Stimulated activated effector memory CD8-positive, alpha-beta T cell treated with anti-CD3 and anti-CD28 coated beads, Interleukin-12 subunit alpha, Interleukin-12 subunit beta, amount 100 ng/mL, for 72 hours (primary cell): ENCODE results near the gene SRD5A3.
A peak's percentile ranks its signal among the peaks of the same experiment; 100 is the strongest.
"Not testable (repeated sequence)": the region's sequence is repeated elsewhere in the genome, so short reads cannot be mapped to it uniquely, and the experiment has no call there.

Source experiments
- ATAC-seq: fragments of 150-1000 bp; cut with Tn5 transposase; 2 replicates; pipeline ENCODE4 v1.10.0; 2021
- DNase-seq, 2 donors: peaks; one replicate each; pipeline ENCODE4 v3.0.0; 2021 to 2022; ENCODE audit warnings: low spot score in 2 of 2
- H3K27ac Mint-ChIP-seq: one replicate; pipeline ENCODE4 v1.8.0; 2022; ENCODE audit warnings: mild to moderate bottlenecking, mixed read lengths
- H3K36me3 Mint-ChIP-seq: one replicate; pipeline ENCODE4 v1.8.0; 2022; ENCODE audit warnings: mild to moderate bottlenecking, mixed read lengths
- H3K4me1 Mint-ChIP-seq: one replicate; pipeline ENCODE4 v1.8.0; 2022; ENCODE audit warnings: mixed read lengths
- H3K4me3 Mint-ChIP-seq: one replicate; pipeline ENCODE4 v1.8.0; 2022; ENCODE audit warnings: mild to moderate bottlenecking, mixed read lengths
- H3K9me3 Mint-ChIP-seq: one replicate; pipeline ENCODE4 v1.8.0; 2022; ENCODE audit warnings: mixed read lengths

The SRD5A3 gene

GRCh38 chr4:55336138-55337034, 9.7 kb upstream of the SRD5A3 start:
- H3K27ac Mint-ChIP-seq: peak overlapping the region; percentile 6

GRCh38 chr4:55337944-55338343, 8.1 kb upstream of the SRD5A3 start:
- Mint-ChIP-seq H3K4me3 (no peak overlapping the region), H3K36me3 (no peaks in the 10 kb centered on the region), H3K4me1 (peaks cover 13% of the 10 kb centered on the region), H3K27ac (no peak overlapping the region), H3K9me3 (no peaks in the 10 kb centered on the region)
- DNase-seq (no peak), ATAC-seq (peak; percentile 48)

More at GRCh38 chr4:55336138-55337034, 9.7 kb upstream of the SRD5A3 start:
- H3K9me3 Mint-ChIP-seq: no peaks in the 10 kb centered on the region
- no peak for DNase-seq
- peaks cover 13% of the 10 kb centered on the region for H3K4me1 Mint-ChIP-seq
- no peak overlapping the region for H3K4me3 Mint-ChIP-seq
- no peaks in the 10 kb centered on the region for H3K36me3 Mint-ChIP-seq
- no peak for ATAC-seq

GRCh38 chr4:55338486-55338885, 7.6 kb upstream of the SRD5A3 start:
- Mint-ChIP-seq H3K36me3 (no peaks in the 10 kb centered on the region), H3K4me1 (peaks cover 13% of the 10 kb centered on the region), H3K27ac (no peak overlapping the region), H3K4me3 (no peak overlapping the region), H3K9me3 (no peaks in the 10 kb centered on the region)
- DNase-seq (no peak), ATAC-seq (no peak)

- Mint-ChIP-seq H3K4me1 (peaks cover 13% of the 10 kb centered on the region), H3K4me3 (no peak overlapping the region), H3K9me3 (no peaks in the 10 kb centered on the region), H3K27ac (no peak overlapping the region), H3K36me3 (no peaks in the 10 kb centered on the region)
- no peak for DNase-seq
- no peak for ATAC-seq
Measured at GRCh38 chr4:55340266-55340665, 5.8 kb upstream of the SRD5A3 start.

GRCh38 chr4:55343887-55344286, 2.2 kb upstream of the SRD5A3 start:
- Mint-ChIP-seq H3K4me3 (no peak overlapping the region), H3K4me1 (peaks cover 19% of the 10 kb centered on the region), H3K36me3 (no peaks in the 10 kb centered on the region), H3K27ac (no peak overlapping the region), H3K9me3 (no peaks in the 10 kb centered on the region)
- ATAC-seq (no peak), DNase-seq (no peak)

- H3K4me3 Mint-ChIP-seq: no peak overlapping the region
- ATAC-seq: no peak
- no peaks in the 10 kb centered on the region for H3K36me3 Mint-ChIP-seq
- no peaks in the 10 kb centered on the region for H3K9me3 Mint-ChIP-seq
- H3K27ac Mint-ChIP-seq: no peak overlapping the region
- DNase-seq: no peak
- H3K4me1 Mint-ChIP-seq: peaks cover 19% of the 10 kb centered on the region
Measured at GRCh38 chr4:55345054-55345453, 988 bp upstream of the SRD5A3 start.

- ATAC-seq: no peak
- no peak for DNase-seq
- Mint-ChIP-seq H3K4me3 (peak overlapping the region; percentile 74), H3K4me1 (peaks cover 19% of the 10 kb centered on the region), H3K9me3 (no peaks in the 10 kb centered on the region), H3K27ac (peak overlapping the region; percentile 74), H3K36me3 (no peaks in the 10 kb centered on the region)
Measured at GRCh38 chr4:55346851-55347255, 811 bp downstream of the SRD5A3 start.

GRCh38 chr4:55347610-55348228, 1.7 kb downstream of the SRD5A3 start:
- Mint-ChIP-seq H3K27ac (peak overlapping the region; percentile 74), H3K9me3 (no peaks in the 10 kb centered on the region), H3K4me3 (peak overlapping the region; percentile 74), H3K36me3 (no peaks in the 10 kb centered on the region), H3K4me1 (peaks cover 19% of the 10 kb centered on the region)
- DNase-seq: no peak
- no peak for ATAC-seq

GRCh38 chr4:55348466-55348865, 2.4 kb downstream of the SRD5A3 start:
- H3K36me3 Mint-ChIP-seq: no peaks in the 10 kb centered on the region
- peaks cover 19% of the 10 kb centered on the region for H3K4me1 Mint-ChIP-seq
- H3K9me3 Mint-ChIP-seq: no peaks in the 10 kb centered on the region
- DNase-seq: no peak
- no peak for ATAC-seq
- H3K27ac Mint-ChIP-seq: peak overlapping the region; percentile 74
- H3K4me3 Mint-ChIP-seq: peak overlapping the region; percentile 74

- not testable (repeated sequence) for ATAC-seq, H3K27ac Mint-ChIP-seq
Measured at GRCh38 chr4:55350870-55351269, 4.8 kb downstream of the SRD5A3 start.

GRCh38 chr4:55351824-55352223, 5.8 kb downstream of the SRD5A3 start:
- Mint-ChIP-seq H3K36me3 (no peaks in the 10 kb centered on the region), H3K4me3 (no peak overlapping the region), H3K27ac (no peak overlapping the region), H3K4me1 (peaks cover 15% of the 10 kb centered on the region), H3K9me3 (no peaks in the 10 kb centered on the region)
- DNase-seq: no peak
- no peak for ATAC-seq

More at GRCh38 chr4:55350870-55351269, 4.8 kb downstream of the SRD5A3 start:
- not testable (repeated sequence) for H3K4me3 Mint-ChIP-seq, H3K36me3 Mint-ChIP-seq, DNase-seq, H3K9me3 Mint-ChIP-seq
- H3K4me1 Mint-ChIP-seq: peaks cover 16% of the 10 kb centered on the region

- Mint-ChIP-seq H3K36me3 (no peaks in the 10 kb centered on the region), H3K9me3 (no peaks in the 10 kb centered on the region)
- ATAC-seq: no peak
Measured at GRCh38 chr4:55352726-55353125, 6.7 kb downstream of the SRD5A3 start.

GRCh38 chr4:55353228-55353747, 7.2 kb downstream of the SRD5A3 start:
- not testable (repeated sequence) for H3K4me1 Mint-ChIP-seq, H3K27ac Mint-ChIP-seq, ATAC-seq, H3K4me3 Mint-ChIP-seq, H3K36me3 Mint-ChIP-seq, DNase-seq, H3K9me3 Mint-ChIP-seq

More at GRCh38 chr4:55352726-55353125, 6.7 kb downstream of the SRD5A3 start:
- no peak overlapping the region for H3K27ac Mint-ChIP-seq
- peaks cover 5% of the 10 kb centered on the region for H3K4me1 Mint-ChIP-seq
- no peak overlapping the region for H3K4me3 Mint-ChIP-seq
- DNase-seq: no peak

- H3K9me3 Mint-ChIP-seq: no peaks in the 10 kb centered on the region
- no peak overlapping the region for H3K27ac Mint-ChIP-seq
- no peak for ATAC-seq
- no peak overlapping the region for H3K4me3 Mint-ChIP-seq
- no peaks in the 10 kb centered on the region for H3K36me3 Mint-ChIP-seq
- H3K4me1 Mint-ChIP-seq: no peaks in the 10 kb centered on the region
- no peak for DNase-seq
Measured at GRCh38 chr4:55354648-55355047, 8.6 kb downstream of the SRD5A3 start.

GRCh38 chr4:55355555-55355954, 9.5 kb downstream of the SRD5A3 start:
- H3K9me3 Mint-ChIP-seq: no peaks in the 10 kb centered on the region
- no peaks in the 10 kb centered on the region for H3K36me3 Mint-ChIP-seq
- no peak overlapping the region for H3K27ac Mint-ChIP-seq
- no peaks in the 10 kb centered on the region for H3K4me1 Mint-ChIP-seq
- DNase-seq: no peak
- no peak for ATAC-seq
- H3K4me3 Mint-ChIP-seq: no peak overlapping the region
